HG03159 (cell line): ENCODE data around the gene COLGALT1.
"Not testable (repeated sequence)": the region's sequence is repeated elsewhere in the genome, so short reads cannot be mapped to it uniquely, and the experiment has no call there.

Experiments
- ATAC-seq: cut with Tn5 transposase; IDR thresholded peaks from one replicate; pipeline ENCODE4 v1.9.1; 2021; ENCODE audit warnings: mild to moderate bottlenecking, moderate library complexity; ENCODE audit not compliant: unreplicated experiment

The COLGALT1 gene

GRCh38 chr19:17555480-17555928, at the start of gene COLGALT1:
TSS of gene COLGALT1 (plus strand) at chr19:17555649. CDS start at chr19:17555714, 65 bp downstream.
- ATAC-seq, result peak; percentile 85

- no peak for ATAC-seq
These were observed 48.7 kb upstream of the COLGALT1 start for GRCh38 chr19:17506745-17507144.

- not testable (repeated sequence) for ATAC-seq
These were observed 46.9 kb upstream of the COLGALT1 start for GRCh38 chr19:17508558-17508933.

- ATAC-seq, result no peak
These were observed 45.0 kb upstream of the COLGALT1 start for GRCh38 chr19:17510220-17510993.

GRCh38 chr19:17511724-17512573, 43.5 kb upstream of the COLGALT1 start:
- ATAC-seq, result peak; percentile 52

- ATAC-seq, result no peak
These were observed 42.9 kb upstream of the COLGALT1 start for GRCh38 chr19:17512574-17512939.

GRCh38 chr19:17515408-17516149, 39.9 kb upstream of the COLGALT1 start:
- no peak for ATAC-seq

- ATAC-seq, result no peak
These were observed 37.6 kb upstream of the COLGALT1 start for GRCh38 chr19:17517898-17518297.

- not testable (repeated sequence) for ATAC-seq
These were observed 36.8 kb upstream of the COLGALT1 start for GRCh38 chr19:17518654-17519053.

GRCh38 chr19:17519967-17520366, 35.5 kb upstream of the COLGALT1 start:
- no peak for ATAC-seq

- ATAC-seq, result no peak
These were observed 34.6 kb upstream of the COLGALT1 start for GRCh38 chr19:17520865-17521264.

GRCh38 chr19:17522988-17523872, 32.2 kb upstream of the COLGALT1 start:
- peak; percentile 66 for ATAC-seq

- no peak for ATAC-seq
These were observed 30.8 kb upstream of the COLGALT1 start for GRCh38 chr19:17524651-17525050.

- ATAC-seq, result no peak
These were observed 30.3 kb upstream of the COLGALT1 start for GRCh38 chr19:17525141-17525540.

GRCh38 chr19:17526922-17527321, 28.5 kb upstream of the COLGALT1 start:
- ATAC-seq, result no peak

- no peak for ATAC-seq
These were observed 28.1 kb upstream of the COLGALT1 start for GRCh38 chr19:17527326-17527725.

- no peak for ATAC-seq
These were observed 26.8 kb upstream of the COLGALT1 start for GRCh38 chr19:17528610-17529009.

GRCh38 chr19:17529239-17530158, 25.9 kb upstream of the COLGALT1 start:
- ATAC-seq, result no peak

- ATAC-seq, result no peak
These were observed 24.9 kb upstream of the COLGALT1 start for GRCh38 chr19:17530586-17530985.
